Lower lobe of right lung (tissue), 2 donors: Measurements from ENCODE around the gene TIMD4. TPM values are rescaled to one million over a fixed set of nuclear protein-coding genes. Genes with fewer than 3 reads are reported as not detected.
"Not testable (repeated sequence)": the region's sequence is repeated elsewhere in the genome, so short reads cannot be mapped to it uniquely, and the experiment has no call there.

Experiments
- ATAC-seq, 2 donors: fragments of 200-7000 bp; cut with Tn5 transposase; one replicate each; pipeline ENCODE4 v1.9.1; 2020 to 2022; ENCODE audit warnings: mild to moderate bottlenecking in 2 of 2, moderate library complexity in 2 of 2
- DNase-seq: peaks from one replicate; pipeline ENCODE4 v3.0.0-alpha.2; 2020
- H3K27ac ChIP-seq: fragments of 200-600 bp; one replicate; pipeline ENCODE4 v1.8.0; 2022
- H3K27me3 ChIP-seq: fragments of 200-600 bp; one replicate; pipeline ENCODE4 v1.8.0; 2022; ENCODE audit warnings: low read depth
- H3K36me3 ChIP-seq: fragments of 200-600 bp; one replicate; pipeline ENCODE4 v1.8.0; 2022; ENCODE audit warnings: mild to moderate bottlenecking
- H3K4me1 ChIP-seq: fragments of 200-600 bp; one replicate; pipeline ENCODE4 v1.8.0; 2022
- H3K4me3 ChIP-seq: fragments of 200-600 bp; one replicate; pipeline ENCODE4 v1.8.0; 2022; ENCODE audit warnings: mild to moderate bottlenecking
- H3K9me3 ChIP-seq: fragments of 200-600 bp; one replicate; pipeline ENCODE4 v1.8.0; 2022
- CTCF ChIP-seq: fragments of 200-600 bp; IDR thresholded peaks from one replicate; pipeline ENCODE4 v1.8.0; 2022; ENCODE audit warnings: antibody characterized with exemption, mild to moderate bottlenecking
- intact Hi-C: fragments of 100-400 bp; cut with DNase I; formaldehyde crosslinking; loops from one replicate; pipeline ENCODE4 v1.11.0; 2022
- total RNA-seq: library from RNA; stranded (reverse); fragmentation: NEBNext Ultra II Directional; extraction: Animal tissue kit (Norgen Biotek cat#: 25700); gene quantifications from one replicate; pipeline ENCODE4 v1.2.1, GENCODE V29; 2021
- donor health status: DM: no; HTN: yes; CAD: no; lungs with severe emphysema.

The TIMD4 gene
- total RNA-seq, 1 donor from 2014 or later: not detected

- TF ChIP-seq CTCF: no peak
- Histone ChIP-seq H3K9me3 (no peaks in the 10 kb centered on the region), H3K36me3 (no peaks in the 10 kb centered on the region), H3K27ac (no peak overlapping the region), H3K4me3 (no peak overlapping the region), H3K27me3 (no peaks in the 10 kb centered on the region), H3K4me1 (no peaks in the 10 kb centered on the region)
- ATAC-seq: no peak
- intact Hi-C loops: no loop called here
- DNase-seq: no peak
These were observed 11.7 kb downstream of the TIMD4 start for GRCh38 chr5:156951359-156951758.

GRCh38 chr5:156950716-156951115 lies 12.3 kb downstream of the TIMD4 start:
- no peaks in the 10 kb centered on the region for H3K9me3 ChIP-seq
- H3K27ac ChIP-seq: no peak overlapping the region
- DNase-seq (no peak), ATAC-seq (no peak)
- no peak for TF ChIP-seq CTCF
- H3K36me3 ChIP-seq: no peaks in the 10 kb centered on the region
- no peaks in the 10 kb centered on the region for H3K4me1 ChIP-seq
- H3K4me3 ChIP-seq: no peak overlapping the region
- H3K27me3 ChIP-seq: no peaks in the 10 kb centered on the region
- intact Hi-C loops: no loop called here

DNA sequence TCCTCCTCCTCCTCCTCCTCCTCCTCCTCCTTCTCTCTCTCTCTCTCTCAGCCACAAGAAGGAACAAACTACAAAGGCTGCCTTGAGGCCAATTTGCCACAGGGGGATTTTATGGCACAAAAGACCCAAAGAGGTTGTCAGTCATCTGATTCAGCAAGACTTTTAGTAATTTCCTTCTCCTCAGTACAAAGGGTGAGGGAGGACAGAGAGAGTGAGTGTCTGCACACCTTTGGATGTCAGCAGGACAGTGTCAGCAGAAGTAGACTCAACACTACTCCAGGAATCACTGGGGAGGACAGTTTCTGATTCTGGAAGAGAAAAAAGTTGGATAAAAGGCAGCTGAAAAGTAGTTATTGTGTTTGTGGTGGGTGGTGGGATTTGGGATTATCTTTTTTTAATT lies 13.6 kb downstream of the TIMD4 start:
- intact Hi-C loops: no loop called here
- no peak for TF ChIP-seq CTCF

DNA sequence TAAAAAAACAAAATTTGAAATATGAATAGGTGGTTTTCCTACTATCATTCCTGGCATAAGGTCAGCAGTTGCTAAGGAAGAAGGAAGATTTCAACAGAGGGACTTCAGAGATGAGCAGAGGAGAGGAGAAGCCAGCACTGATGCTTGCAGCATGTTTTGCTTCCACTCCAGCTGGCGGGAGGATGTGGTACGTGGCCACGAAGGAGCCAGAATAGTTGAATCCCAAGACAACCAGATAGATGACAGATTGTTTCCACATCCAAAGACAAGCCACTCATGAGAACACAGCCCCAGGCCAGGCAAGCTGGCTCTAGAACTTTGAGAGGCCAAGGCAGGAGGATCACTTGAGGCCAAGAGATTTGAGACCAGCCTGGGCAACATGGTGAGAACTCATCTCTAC lies 15.1 kb downstream of the TIMD4 start:
- DNase-seq (no peak), ATAC-seq (no peak)
- Histone ChIP-seq H3K4me1 (no peaks in the 10 kb centered on the region), H3K4me3 (no peak overlapping the region), H3K27me3 (no peaks in the 10 kb centered on the region), H3K27ac (no peak overlapping the region), H3K36me3 (no peaks in the 10 kb centered on the region), H3K9me3 (no peaks in the 10 kb centered on the region)
- intact Hi-C loops: no loop called here
- no peak for TF ChIP-seq CTCF

More for the DNA sequence above, 13.6 kb downstream of the TIMD4 start:
- Histone ChIP-seq H3K9me3 (no peaks in the 10 kb centered on the region), H3K4me3 (no peak overlapping the region), H3K36me3 (no peaks in the 10 kb centered on the region), H3K4me1 (no peaks in the 10 kb centered on the region), H3K27ac (no peak overlapping the region), H3K27me3 (no peaks in the 10 kb centered on the region)
- no peak for ATAC-seq
- no peak for DNase-seq

DNA sequence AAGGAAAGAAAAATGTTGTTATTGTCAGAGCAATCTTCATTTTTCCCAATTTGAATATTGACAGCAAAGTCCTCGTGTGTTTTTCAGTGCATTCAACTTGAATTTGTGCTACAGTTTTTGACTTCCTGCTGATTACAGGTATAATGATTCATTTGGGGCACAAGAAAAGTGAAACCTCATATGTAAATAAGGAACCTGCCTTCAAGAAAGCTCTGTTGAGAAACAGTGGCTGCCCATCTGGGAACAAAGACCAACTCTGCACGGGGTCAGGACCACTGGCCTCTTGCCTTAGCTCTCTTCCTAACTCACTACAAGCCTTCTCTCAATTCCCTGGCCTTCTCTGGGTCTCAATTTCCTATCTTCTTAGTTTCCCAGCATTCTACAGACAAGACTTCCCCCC lies 21.0 kb downstream of the TIMD4 start:
- H3K9me3 ChIP-seq: no peaks in the 10 kb centered on the region
- intact Hi-C loops: no loop called here
- no peaks in the 10 kb centered on the region for H3K36me3 ChIP-seq
- no peaks in the 10 kb centered on the region for H3K27me3 ChIP-seq
- DNase-seq (no peak), ATAC-seq (no peak)
- no peaks in the 10 kb centered on the region for H3K4me1 ChIP-seq
- no peak overlapping the region for H3K27ac ChIP-seq
- no peak overlapping the region for H3K4me3 ChIP-seq
- TF ChIP-seq CTCF: no peak

DNA sequence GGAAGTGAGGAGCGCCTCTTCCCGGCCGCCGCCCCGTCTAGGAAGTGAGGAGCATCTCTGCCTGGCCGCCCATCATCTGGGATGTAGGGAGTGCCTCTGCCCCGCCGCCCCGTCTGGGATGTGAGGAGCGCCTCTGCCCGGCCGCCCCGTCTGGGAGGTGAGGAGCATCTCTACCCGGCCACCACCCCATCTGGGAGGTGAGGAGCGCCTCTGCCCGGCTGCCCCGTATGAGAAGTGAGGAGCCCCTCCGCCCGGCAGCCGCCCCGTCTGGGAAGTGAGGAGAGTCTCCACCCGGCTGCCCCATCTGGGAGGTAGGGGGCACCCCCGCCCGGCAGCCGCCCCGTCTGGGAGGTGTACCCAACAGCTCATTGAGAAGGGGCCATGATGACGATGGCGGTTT lies 22.6 kb downstream of the TIMD4 start:
- intact Hi-C loops, H3K36me3 ChIP-seq, H3K4me1 ChIP-seq, DNase-seq, H3K9me3 ChIP-seq, ATAC-seq, H3K27ac ChIP-seq, H3K4me3 ChIP-seq, H3K27me3 ChIP-seq: not testable (repeated sequence)
